Testis (tissue), 3 donors: Measurements from ENCODE around the gene ARL15. TPM values are rescaled to one million over a fixed set of nuclear protein-coding genes. Genes with fewer than 3 reads are reported as not detected.

Source experiments
- DNase-seq: peaks from one replicate; pipeline ENCODE4 v3.0.0-alpha.2; 2019
- H3K27ac ChIP-seq, 2 donors: fragments of 200-600 bp; sonication (generic); one replicate each; pipeline ENCODE4 v1.5.1; 2019
- H3K27me3 ChIP-seq: fragments of 200-600 bp; sonication (generic); one replicate; pipeline ENCODE4 v1.5.1; 2019
- H3K36me3 ChIP-seq: fragments of 200-600 bp; sonication (generic); one replicate; pipeline ENCODE4 v1.5.1; 2017; ENCODE audit warnings: low read depth; ENCODE audit errors: missing control alignments
- H3K4me1 ChIP-seq: fragments of 200-600 bp; sonication (generic); one replicate; pipeline ENCODE4 v1.5.1; 2019
- H3K4me3 ChIP-seq, 2 donors: fragments of 200-600 bp; sonication (generic); one replicate each; pipeline ENCODE4 v1.5.1; 2017 to 2019
- H3K9me3 ChIP-seq: fragments of 200-600 bp; sonication (generic); one replicate; pipeline ENCODE4 v1.5.1; 2017
- CTCF ChIP-seq, 3 experiments: fragments of 450-650 bp in 2 of 3; fragments of 200-600 bp in 1 of 3; sonication (generic) in 1 of 3; IDR thresholded peaks; one replicate each; pipeline ENCODE4 v1.5.1; 2016 to 2019; ENCODE audit warnings: antibody characterized with exemption in 3 of 3, mild to moderate bottlenecking in 2 of 3, moderate library complexity in 1 of 3
- POLR2A ChIP-seq: fragments of 450-650 bp; IDR thresholded peaks from one replicate; pipeline ENCODE4 v1.6.1; 2017; ENCODE audit warnings: antibody characterized with exemption, mild to moderate bottlenecking, moderate library complexity
- WGBS, 2 donors: methylation state at CpG; one replicate each; pipeline ENCODE4 v1.1.5; 2018; 5-methylcytosine and 5-hydroxymethylcytosine counted together
- intact Hi-C: fragments of 100-400 bp; cut with DNase I; formaldehyde crosslinking; loops from one replicate; pipeline ENCODE4 v1.15.1; 2023; ENCODE audit warnings: low total_unique reads
- polyA plus RNA-seq: library from polyadenylated mRNA; stranded (reverse); fragments of 350-450 nt; fragmentation: Illumina TruSeq; extraction: RNeasy Lipid Tissue Mini Kit (QIAGEN cat#74804); gene quantifications from one replicate; pipeline ENCODE4 v1.2.3, GENCODE V29; 2014; ENCODE audit warnings: low read depth, low replicate concordance; ENCODE audit not compliant: insufficient read depth
- total RNA-seq, 2 donors: library from RNA; depleted of rRNA; stranded (reverse); fragments of >200 nt; gene quantifications; one replicate each; pipeline ENCODE4 v1.2.3, GENCODE V29; 2016

ARL15 gene
- total and polyA plus RNA-seq, 3 donors from 2014 or later = 36.6 to 88.6 (median 75.2) TPM

GRCh38 chr5:54227109-54227508 lies 83.3 kb downstream of the ARL15 start:
- Histone ChIP-seq H3K27ac (no peak overlapping the region), H3K9me3 (no peaks in the 10 kb centered on the region), H3K4me3 (no peak overlapping the region), H3K36me3 (no peaks in the 10 kb centered on the region), H3K4me1 (no peaks in the 10 kb centered on the region), H3K27me3 (no peaks in the 10 kb centered on the region)
- 82% methylated on average over 3 of the region's 3 CpGs for WGBS, 2 donors
- intact Hi-C loops = loop anchor here (10.0 kb wide), 1 partner anchor 752 kb away; no protein-coding TSS in a partner anchor
- no peak for DNase-seq
- no peak for TF ChIP-seq CTCF (IDR thresholded peaks at IDR 0.05)
- no peak for TF ChIP-seq POLR2A

DNA sequence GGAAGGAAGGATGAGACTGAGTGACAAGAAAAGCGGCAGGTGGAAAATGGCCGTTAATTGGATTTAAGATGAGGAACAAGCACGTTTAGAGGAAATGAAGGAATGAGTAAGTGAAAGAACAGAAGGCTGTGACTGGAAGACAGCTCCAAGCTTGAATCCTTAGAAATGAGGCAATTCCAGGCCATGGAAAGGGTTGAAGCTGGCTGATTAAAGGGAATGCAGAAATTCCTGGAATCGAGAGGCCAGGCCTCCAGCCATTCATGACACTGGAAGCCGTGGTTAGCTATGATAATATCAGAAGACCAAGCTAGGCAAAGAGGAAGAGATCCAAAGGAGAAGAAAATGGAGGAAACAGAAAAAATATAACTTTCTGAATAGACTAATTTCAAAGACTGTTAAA lies 84.2 kb downstream of the ARL15 start:
- H3K36me3 ChIP-seq = no peaks in the 10 kb centered on the region
- intact Hi-C loops = loop anchor here (10.0 kb wide), 1 partner anchor 751 kb away; no protein-coding TSS in a partner anchor
- H3K4me3 ChIP-seq = no peak overlapping the region
- no peaks in the 10 kb centered on the region for H3K27me3 ChIP-seq
- H3K4me1 ChIP-seq = no peaks in the 10 kb centered on the region
- H3K9me3 ChIP-seq = no peaks in the 10 kb centered on the region
- TF ChIP-seq POLR2A (no peak), CTCF (IDR thresholded peaks at IDR 0.05) (no peak)
- no peak overlapping the region for H3K27ac ChIP-seq
- DNase-seq = no peak
- WGBS, 2 donors = 86 to 92% methylated on average over 5 of the region's 5 CpGs

GRCh38 chr5:54224103-54224826 lies 86.1 kb downstream of the ARL15 start:
- no peak for DNase-seq
- H3K27ac ChIP-seq = no peak overlapping the region

GRCh38 chr5:54222336-54222735 lies 88.0 kb downstream of the ARL15 start:
- no peak for DNase-seq
- H3K27ac ChIP-seq = no peak overlapping the region
- H3K4me3 ChIP-seq = no peak overlapping the region
- H3K4me1 ChIP-seq = no peaks in the 10 kb centered on the region
- no peaks in the 10 kb centered on the region for H3K36me3 ChIP-seq
- WGBS, 2 donors = 83 to 84% methylated on average over 4 of the region's 4 CpGs
- no peak for TF ChIP-seq POLR2A
- no peak for TF ChIP-seq CTCF (IDR thresholded peaks at IDR 0.05)
- intact Hi-C loops = loop anchor here (10.0 kb wide), 1 partner anchor 748 kb away; no protein-coding TSS in a partner anchor
- no peaks in the 10 kb centered on the region for H3K9me3 ChIP-seq
- H3K27me3 ChIP-seq = no peaks in the 10 kb centered on the region

More at GRCh38 chr5:54224103-54224826, 86.1 kb downstream of the ARL15 start:
- TF ChIP-seq CTCF (IDR thresholded peaks at IDR 0.05) = no peak
- no peak for TF ChIP-seq POLR2A
- H3K27me3 ChIP-seq = no peaks in the 10 kb centered on the region
- H3K4me1 ChIP-seq = no peaks in the 10 kb centered on the region
- no peaks in the 10 kb centered on the region for H3K9me3 ChIP-seq
- 90 to 96% methylated on average over 10 of the region's 10 CpGs for WGBS, 2 donors
- intact Hi-C loops = loop anchor here (10.0 kb wide), 1 partner anchor 749 kb away; no protein-coding TSS in a partner anchor
- H3K36me3 ChIP-seq = no peaks in the 10 kb centered on the region
- H3K4me3 ChIP-seq = no peak overlapping the region

DNA sequence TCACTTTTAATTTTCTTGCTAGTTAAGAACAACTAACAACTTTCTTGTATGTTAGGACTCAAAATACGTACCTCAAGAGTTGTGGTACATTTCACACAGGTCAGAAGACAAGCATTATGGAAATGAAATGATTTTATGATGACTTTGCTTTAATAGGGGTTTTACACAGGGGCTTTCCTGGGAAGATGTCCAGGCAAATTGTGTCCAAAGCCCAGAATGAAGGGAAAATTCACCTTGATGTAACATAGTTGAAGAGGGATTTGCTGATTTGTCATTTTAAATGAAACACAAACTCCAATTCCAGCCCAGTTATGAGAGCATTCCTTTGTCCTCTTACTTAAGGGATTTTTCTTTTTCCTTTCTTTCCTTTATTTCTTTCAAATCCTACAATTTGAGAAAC lies 89.2 kb downstream of the ARL15 start:
- WGBS, 2 donors = 85 to 91% methylated on average over 1 of the region's 1 CpG
- H3K27ac ChIP-seq = no peak overlapping the region
- intact Hi-C loops = loop anchor here (10.0 kb wide), 1 partner anchor 746 kb away; no protein-coding TSS in a partner anchor
- no peak overlapping the region for H3K4me3 ChIP-seq
- no peaks in the 10 kb centered on the region for H3K9me3 ChIP-seq
- TF ChIP-seq CTCF (IDR thresholded peaks at IDR 0.05) = no peak
- no peak for TF ChIP-seq POLR2A
- H3K36me3 ChIP-seq = no peaks in the 10 kb centered on the region
- no peaks in the 10 kb centered on the region for H3K27me3 ChIP-seq
- DNase-seq = no peak
- H3K4me1 ChIP-seq = no peaks in the 10 kb centered on the region
